Mononuclear cell (primary cell): ENCODE data around the gene ERRFI1. TPM values are rescaled to one million over a fixed set of nuclear protein-coding genes. Genes with fewer than 3 reads are reported as not detected.
"Not testable (repeated sequence)": the region's sequence is repeated elsewhere in the genome, so short reads cannot be mapped to it uniquely, and the experiment has no call there.

Experiments
- H3K27me3 ChIP-seq: 2 replicates; pipeline ENCODE4 v1.6.0; 2011; ENCODE audit warnings: low read length, control low read depth; ENCODE audit not compliant: insufficient read depth
- H3K4me1 ChIP-seq: 2 replicates; pipeline ENCODE4 v1.5.1; 2011; ENCODE audit warnings: mild to moderate bottlenecking, low read length, control low read depth; ENCODE audit not compliant: insufficient read depth
- H3K4me3 ChIP-seq: 2 replicates; pipeline ENCODE4 v1.5.1; 2011; ENCODE audit warnings: mild to moderate bottlenecking, low read length, moderate library complexity
- H3K9me3 ChIP-seq: 2 replicates; pipeline ENCODE4 v1.5.1; 2011; ENCODE audit warnings: low read depth, mild to moderate bottlenecking, control low read depth, low read length
- total RNA-seq: library from RNA; depleted of rRNA; stranded (reverse); fragments of >200 nt; gene quantifications from one replicate; pipeline ENCODE4 v1.2.3, GENCODE V29; 2012

Gene ERRFI1
- total RNA-seq, 1 donor, result 3.6 TPM

GRCh38 chr1:8053878-8054567 is 27.9 kb upstream of the ERRFI1 start:
- Histone ChIP-seq H3K27me3 (no peaks in the 10 kb centered on the region), H3K9me3 (no peaks in the 10 kb centered on the region), H3K4me1 (no peaks in the 10 kb centered on the region), H3K4me3 (no peak overlapping the region)

GRCh38 chr1:8051650-8052049 is 25.5 kb upstream of the ERRFI1 start:
- H3K4me3 ChIP-seq, result no peak overlapping the region
- no peaks in the 10 kb centered on the region for H3K9me3 ChIP-seq
- no peaks in the 10 kb centered on the region for H3K27me3 ChIP-seq
- no peaks in the 10 kb centered on the region for H3K4me1 ChIP-seq

DNA sequence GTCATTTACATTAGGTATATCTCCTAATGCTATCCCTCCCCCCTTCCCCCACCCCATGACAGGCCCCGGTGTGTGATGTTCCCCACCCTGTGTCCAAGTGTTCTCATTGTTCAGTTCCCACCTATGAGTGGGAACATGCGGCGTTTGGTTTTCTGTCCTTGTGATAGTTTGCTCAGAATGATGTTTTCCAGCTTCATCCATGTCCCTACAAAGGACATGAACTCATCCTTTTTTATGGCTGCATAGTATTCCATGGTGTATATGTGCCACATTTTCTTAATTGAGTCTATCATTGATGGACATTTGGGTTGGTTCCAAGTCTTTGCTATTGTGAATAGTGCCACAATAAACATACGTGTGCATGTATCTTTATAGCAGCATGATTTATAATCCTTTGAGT is 23.1 kb upstream of the ERRFI1 start:
- not testable (repeated sequence) for H3K27me3 ChIP-seq, H3K9me3 ChIP-seq, H3K4me3 ChIP-seq, H3K4me1 ChIP-seq

- no peaks in the 10 kb centered on the region for H3K4me1 ChIP-seq
- H3K4me3 ChIP-seq, result no peak overlapping the region
- H3K9me3 ChIP-seq, result no peaks in the 10 kb centered on the region
- no peaks in the 10 kb centered on the region for H3K27me3 ChIP-seq
These were observed 21.8 kb upstream of the ERRFI1 start for GRCh38 chr1:8047686-8048445.

DNA sequence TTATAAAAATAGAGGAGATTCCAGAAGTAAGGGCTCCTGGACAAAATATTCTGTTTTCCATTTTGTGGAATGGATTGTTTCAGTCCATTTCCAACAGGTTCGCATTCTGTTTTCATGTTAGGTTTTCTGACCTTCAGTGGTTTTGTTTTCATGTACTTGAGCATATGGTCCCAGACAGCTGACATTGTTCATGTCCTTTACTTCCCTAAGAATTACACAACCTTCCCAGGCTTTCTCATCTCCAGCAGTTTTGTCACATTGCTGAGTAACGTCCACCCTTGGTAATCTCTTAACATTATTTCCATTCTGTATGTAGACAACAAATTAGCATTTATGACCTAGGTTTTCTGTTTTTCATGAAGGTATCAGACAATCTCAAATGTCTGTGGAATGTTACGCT is 21.0 kb upstream of the ERRFI1 start:
- Histone ChIP-seq H3K4me1 (no peaks in the 10 kb centered on the region), H3K9me3 (no peaks in the 10 kb centered on the region), H3K27me3 (no peaks in the 10 kb centered on the region), H3K4me3 (no peak overlapping the region)

- Histone ChIP-seq H3K9me3 (no peaks in the 10 kb centered on the region), H3K27me3 (no peaks in the 10 kb centered on the region), H3K4me1 (no peaks in the 10 kb centered on the region), H3K4me3 (no peak overlapping the region)
These were observed 20.3 kb upstream of the ERRFI1 start for GRCh38 chr1:8046391-8046790.

GRCh38 chr1:8043621-8044020 is 17.5 kb upstream of the ERRFI1 start:
- no peaks in the 10 kb centered on the region for H3K27me3 ChIP-seq
- H3K9me3 ChIP-seq, result no peaks in the 10 kb centered on the region
- no peaks in the 10 kb centered on the region for H3K4me1 ChIP-seq
- no peak overlapping the region for H3K4me3 ChIP-seq

- Histone ChIP-seq H3K9me3 (no peaks in the 10 kb centered on the region), H3K27me3 (no peaks in the 10 kb centered on the region), H3K4me1 (no peaks in the 10 kb centered on the region), H3K4me3 (no peak overlapping the region)
These were observed 16.0 kb upstream of the ERRFI1 start for GRCh38 chr1:8042134-8042533.

GRCh38 chr1:8040586-8040985 is 14.5 kb upstream of the ERRFI1 start:
- no peaks in the 10 kb centered on the region for H3K9me3 ChIP-seq
- no peak overlapping the region for H3K4me3 ChIP-seq
- H3K4me1 ChIP-seq, result no peaks in the 10 kb centered on the region
- H3K27me3 ChIP-seq, result no peaks in the 10 kb centered on the region

DNA sequence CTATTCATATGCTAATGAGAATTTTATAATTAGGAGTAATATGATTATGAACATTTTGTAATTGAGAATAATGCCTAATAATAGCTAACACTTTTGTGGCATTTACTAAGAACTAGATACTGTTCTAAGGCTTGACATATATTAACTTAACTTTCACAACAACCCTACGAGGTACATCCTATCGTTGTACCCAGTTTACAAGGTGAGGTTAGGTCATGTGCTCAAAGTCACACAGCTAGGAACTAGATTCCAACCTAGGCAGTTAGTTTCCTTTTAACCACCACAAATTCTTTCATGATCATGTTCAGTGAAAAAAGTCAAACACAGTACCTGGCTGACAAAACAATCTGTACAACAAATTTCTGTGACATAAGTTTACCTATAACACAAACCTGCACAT is 13.0 kb upstream of the ERRFI1 start:
- no peaks in the 10 kb centered on the region for H3K27me3 ChIP-seq
- no peaks in the 10 kb centered on the region for H3K9me3 ChIP-seq
- no peaks in the 10 kb centered on the region for H3K4me1 ChIP-seq
- H3K4me3 ChIP-seq, result no peak overlapping the region

DNA sequence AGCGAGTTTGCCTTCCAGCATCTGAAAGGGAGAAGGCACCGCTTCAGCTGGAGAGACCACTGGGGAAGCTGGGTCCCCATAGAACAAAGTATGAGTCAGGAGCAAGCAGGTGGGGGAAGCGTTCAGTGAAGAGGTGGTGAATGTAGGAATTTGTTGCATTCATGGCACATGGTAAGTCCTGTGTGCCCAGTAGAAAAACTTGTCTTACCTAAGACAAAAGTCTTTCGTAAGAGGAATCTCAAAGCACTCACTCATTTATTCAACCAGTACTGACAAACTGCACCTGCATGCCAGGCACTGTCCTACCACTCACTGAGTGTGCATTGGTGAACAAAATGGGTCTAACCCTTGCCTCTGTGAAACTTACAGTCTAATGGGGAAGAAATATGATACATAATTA is 9.2 kb upstream of the ERRFI1 start:
- H3K4me1 ChIP-seq, result no peaks in the 10 kb centered on the region
- no peaks in the 10 kb centered on the region for H3K9me3 ChIP-seq
- no peak overlapping the region for H3K4me3 ChIP-seq
- no peaks in the 10 kb centered on the region for H3K27me3 ChIP-seq

DNA sequence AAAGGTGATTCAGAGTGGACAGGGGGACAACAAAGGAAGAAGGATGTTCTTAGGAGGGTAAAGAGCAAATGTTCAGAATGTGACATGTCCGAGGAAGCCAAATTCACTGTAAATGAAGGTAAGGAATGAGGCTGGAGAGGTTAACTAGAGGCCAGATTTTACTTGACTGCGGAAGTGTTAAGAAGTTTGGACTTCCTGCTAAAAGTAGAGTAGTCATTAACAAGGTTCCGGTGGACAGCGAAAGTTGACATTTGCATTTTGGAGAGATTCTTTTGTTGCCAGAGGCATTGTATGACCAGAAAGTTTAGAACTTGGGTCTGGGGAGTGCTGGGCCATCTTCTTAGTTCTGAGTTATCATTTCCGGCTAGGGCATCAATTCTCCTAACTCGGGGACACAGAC is 7.2 kb upstream of the ERRFI1 start:
- no peaks in the 10 kb centered on the region for H3K4me1 ChIP-seq

DNA sequence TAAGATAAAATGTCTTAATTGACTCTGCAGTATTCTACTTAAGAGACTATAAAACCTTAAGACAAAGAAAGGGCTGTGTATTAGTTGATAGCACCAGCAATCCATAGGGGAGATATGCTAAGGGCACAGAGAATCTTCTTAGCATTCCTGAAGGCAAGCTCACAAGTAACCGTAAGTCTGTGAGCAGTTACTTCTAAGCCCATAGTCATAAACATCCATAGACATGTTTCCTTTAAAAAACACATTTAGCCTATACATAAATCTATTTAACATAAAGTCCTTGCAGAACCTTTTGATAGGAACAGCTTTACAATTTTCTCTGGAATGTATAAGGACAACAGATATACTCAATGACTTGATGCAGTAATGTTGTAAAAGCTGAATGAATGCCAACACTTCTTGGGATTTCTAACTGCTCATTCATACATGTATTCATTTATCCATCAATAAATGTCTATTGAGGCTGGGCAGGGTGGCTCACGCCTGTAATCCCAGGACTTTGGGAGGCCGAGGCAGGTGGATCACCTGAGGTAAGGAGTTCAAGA is 6.3 kb upstream of the ERRFI1 start:
- H3K4me3 ChIP-seq, result no peak overlapping the region

More for the DNA sequence above, 7.2 kb upstream of the ERRFI1 start:
- Histone ChIP-seq H3K4me3 (no peak overlapping the region), H3K27me3 (peaks cover under 1% of the 10 kb centered on the region), H3K9me3 (no peaks in the 10 kb centered on the region)

GRCh38 chr1:8031176-8031785 is 5.2 kb upstream of the ERRFI1 start:
- Histone ChIP-seq H3K4me3 (no peak overlapping the region), H3K4me1 (peaks cover 5% of the 10 kb centered on the region), H3K27me3 (peaks cover 15% of the 10 kb centered on the region), H3K9me3 (no peaks in the 10 kb centered on the region)

More for the DNA sequence above, 6.3 kb upstream of the ERRFI1 start:
- H3K27me3 ChIP-seq, result peaks cover 5% of the 10 kb centered on the region
- no peaks in the 10 kb centered on the region for H3K4me1 ChIP-seq
- H3K9me3 ChIP-seq, result no peaks in the 10 kb centered on the region

- H3K27me3 ChIP-seq, result peaks cover 36% of the 10 kb centered on the region
- H3K4me3 ChIP-seq, result no peak overlapping the region
These were observed 2.4 kb upstream of the ERRFI1 start for GRCh38 chr1:8028571-8028910.

More at GRCh38 chr1:8028571-8028910, 2.4 kb upstream of the ERRFI1 start:
- H3K9me3 ChIP-seq, result no peaks in the 10 kb centered on the region
- peaks cover 13% of the 10 kb centered on the region for H3K4me1 ChIP-seq
